Measurements from ENCODE around the gene MRAS.

MRAS gene

DNA sequence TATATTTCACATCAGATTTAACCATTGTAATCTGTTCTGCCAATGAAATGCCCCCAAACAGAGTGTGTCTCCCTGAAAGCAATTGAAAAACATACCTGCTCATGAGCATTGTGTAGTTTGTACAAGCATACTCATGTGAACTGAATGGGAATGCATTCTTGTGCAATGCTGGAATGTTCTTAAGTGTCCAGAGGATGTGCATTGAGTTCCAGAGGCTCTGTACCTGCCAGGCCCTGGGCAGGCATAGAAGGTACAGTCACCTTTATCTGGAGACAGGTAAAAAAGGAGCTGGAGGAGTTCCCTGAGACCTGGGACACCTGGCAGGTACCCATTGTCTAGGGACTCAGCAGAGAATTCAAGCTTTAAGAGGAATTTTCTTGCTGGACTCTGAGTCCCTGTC is 2.8 kb downstream of the MRAS start:
- no peak overlapping the region for H3K4me3 ChIP-seq (replicated peaks in 1 of 2; ENCODE audit: low read depth in 2 of 2, low read length in 2 of 2)
- TF ChIP-seq CTCF (IDR thresholded peaks at IDR 0.05; ENCODE audit: low read depth, low read length): no peak
- DNase-seq (ENCODE audit: low read depth in 2 of 2): peak in 1 of 2 donors; percentile 11

- no peak for DNase-seq (ENCODE audit: low read depth in 2 of 2)
- no peak overlapping the region for H3K4me3 ChIP-seq (replicated peaks in 1 of 2; ENCODE audit: low read depth in 2 of 2, low read length in 2 of 2)
- no peak for TF ChIP-seq CTCF (IDR thresholded peaks at IDR 0.05; ENCODE audit: low read depth, low read length)
These were observed 3.7 kb downstream of the MRAS start for GRCh38 chr3:138351916-138352550.

DNA sequence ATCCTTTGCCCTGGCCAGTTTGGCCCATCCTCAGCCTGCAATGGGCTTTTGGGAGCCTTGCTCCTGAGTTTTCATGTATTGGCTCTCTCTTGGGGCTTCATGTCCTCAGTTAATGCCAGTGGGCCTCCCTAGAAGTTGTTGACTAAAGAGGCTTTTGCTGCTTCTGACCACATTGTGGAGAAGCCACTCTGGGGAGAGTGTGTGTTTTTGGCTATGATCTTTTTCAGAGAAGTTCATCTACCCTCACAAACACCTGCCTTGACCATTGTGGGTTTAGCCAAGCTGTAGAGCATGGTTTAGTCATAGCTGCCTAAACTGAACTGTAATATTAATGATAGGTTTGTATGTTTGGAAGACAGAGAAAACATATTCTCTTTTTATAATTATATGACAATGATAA is 6.0 kb downstream of the MRAS start:
- no peak for DNase-seq (ENCODE audit: low read depth in 2 of 2)
- H3K4me3 ChIP-seq (replicated peaks in 1 of 2; ENCODE audit: low read depth in 2 of 2, low read length in 2 of 2): no peak overlapping the region
- TF ChIP-seq CTCF (IDR thresholded peaks at IDR 0.05; ENCODE audit: low read depth, low read length): no peak

GRCh38 chr3:138355071-138355470 is 6.7 kb downstream of the MRAS start:
- no peak for DNase-seq (ENCODE audit: low read depth in 2 of 2)
- H3K4me3 ChIP-seq (replicated peaks in 1 of 2; ENCODE audit: low read depth in 2 of 2, low read length in 2 of 2): no peak overlapping the region
- TF ChIP-seq CTCF (IDR thresholded peaks at IDR 0.05; ENCODE audit: low read depth, low read length): no peak

DNA sequence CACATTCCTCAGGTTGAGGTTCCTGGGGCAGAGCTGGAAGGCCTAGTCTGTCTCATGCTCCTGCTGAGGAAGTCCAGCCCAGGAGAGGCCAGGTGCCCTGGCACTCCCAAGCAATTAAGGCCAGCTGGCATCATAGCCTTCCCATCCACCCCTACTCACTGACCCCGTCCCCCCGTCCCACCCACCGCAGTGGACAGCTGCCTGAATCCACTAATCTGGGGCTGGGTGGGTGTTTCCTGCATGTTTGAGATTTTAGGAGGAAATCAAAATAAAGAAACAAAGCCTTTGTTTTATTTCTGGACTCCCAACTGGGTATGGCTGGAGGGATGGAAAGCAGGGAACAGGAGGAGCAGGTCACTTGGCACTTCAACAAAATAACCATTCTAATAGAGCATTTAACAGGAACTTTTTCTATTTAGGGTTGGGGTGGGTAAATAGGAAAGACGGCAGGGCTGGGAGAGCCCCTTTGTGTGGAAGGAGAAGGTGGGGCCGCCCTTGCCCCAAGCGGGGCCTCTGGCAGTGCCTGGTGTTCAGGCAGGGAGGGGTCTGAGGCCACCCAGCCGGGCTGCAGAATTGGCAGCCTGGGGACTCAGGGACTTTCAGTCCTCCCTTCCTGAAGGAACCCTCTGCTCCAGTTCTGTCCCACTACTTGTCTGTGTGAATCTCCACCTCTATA is 8.5 kb downstream of the MRAS start:
- no peak for DNase-seq (ENCODE audit: low read depth in 2 of 2)
- no peak for TF ChIP-seq CTCF (IDR thresholded peaks at IDR 0.05; ENCODE audit: low read depth, low read length)
- H3K4me3 ChIP-seq (replicated peaks in 1 of 2; ENCODE audit: low read depth in 2 of 2, low read length in 2 of 2): no peak overlapping the region

DNA sequence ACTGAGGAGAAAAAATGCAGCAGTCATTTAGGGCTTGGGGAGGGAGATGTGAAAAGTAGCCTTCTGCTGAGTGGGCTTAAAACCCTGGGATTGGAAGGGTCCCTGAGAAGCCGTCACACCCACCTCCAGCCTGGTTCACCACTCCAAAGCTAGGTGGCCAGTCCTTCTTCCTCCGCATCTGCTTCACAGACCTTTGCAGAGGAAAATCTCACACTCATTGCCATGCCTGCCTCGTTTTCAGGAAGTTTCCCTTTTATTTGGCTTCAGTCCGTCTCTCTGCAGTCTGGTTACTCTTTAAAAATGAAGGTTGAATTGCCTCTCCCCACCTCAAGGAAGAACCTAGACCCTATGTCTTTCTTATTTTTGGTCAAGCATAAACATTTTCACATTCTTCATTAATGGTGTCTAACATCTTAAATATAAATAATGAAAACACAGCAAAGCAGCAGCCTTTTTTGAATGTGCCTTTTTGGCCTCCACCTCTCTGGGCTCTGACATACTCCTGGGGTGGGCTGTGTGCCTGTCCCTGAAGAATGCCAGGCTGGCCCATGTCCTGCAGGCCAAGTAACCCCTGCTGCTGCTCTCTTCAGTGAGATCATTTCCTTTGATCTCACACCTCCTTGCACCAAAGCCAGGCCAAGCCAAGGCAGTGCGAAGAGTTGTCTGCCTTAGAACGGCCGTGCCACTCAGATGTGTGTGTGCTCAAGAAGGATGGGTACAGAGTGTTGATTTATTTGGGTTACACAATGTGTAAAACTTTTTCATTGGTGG is 11.0 kb downstream of the MRAS start:
- H3K4me3 ChIP-seq (replicated peaks in 1 of 2; ENCODE audit: low read depth in 2 of 2, low read length in 2 of 2): no peak overlapping the region
- no peak for DNase-seq (ENCODE audit: low read depth in 2 of 2)
- TF ChIP-seq CTCF (IDR thresholded peaks at IDR 0.05; ENCODE audit: low read depth, low read length): no peak

All from cardiac fibroblast (primary cell).